Endothelial cell of umbilical vein (primary cell): ENCODE measurements around the gene CPA4. TPM values are rescaled to one million over a fixed set of nuclear protein-coding genes. Genes with fewer than 3 reads are reported as not detected.

Experiments used
- BruUV-seq: library from RNA; stranded (reverse); fragments of 400-500 nt; replicated peaks from 2 replicates; lab custom pipeline; 2021; lab: Mats Ljungman, UMichigan
- CTCF ChIA-PET: fragments of 300-600, 350-600 bp; sonication (Branson Sonifier 250); formaldehyde crosslinking; loops from one replicate; lab custom pipeline; 2021; ENCODE audit warnings: antibody characterized with exemption, inconsistent platforms; lab: Charles Lee
- POLR2A ChIA-PET: fragments of 300-600, 350-600 bp; sonication (Branson Sonifier 250); formaldehyde crosslinking; loops from one replicate; lab custom pipeline; 2021; ENCODE audit warnings: antibody characterized with exemption, inconsistent platforms; lab: Charles Lee
- DNase-seq: peaks from one replicate; pipeline ENCODE4 v3.0.0-alpha.2; 2011; ENCODE audit warnings: low read depth, low spot score
- FAIRE-seq: peaks from 2 replicates; lab custom pipeline; 2011; peaks lifted over from hg19 to GRCh38; lab: Jason Lieb, UNC
- H2AFZ ChIP-seq: 2 replicates; pipeline ENCODE4 v1.6.0; 2012; ENCODE audit warnings: low read depth, low read length, control low read depth, inconsistent platforms
- H3K27ac ChIP-seq: 2 replicates; pipeline ENCODE4 v1.5.1; 2011; ENCODE audit warnings: low read depth, mild to moderate bottlenecking, control low read depth, low read length, moderate library complexity; ENCODE audit not compliant: insufficient read depth
- H3K27me3 ChIP-seq, 2 experiments: 2 replicates each; pipeline versions ENCODE4 v1.6.0 to v1.6.1; 2011; ENCODE audit warnings: low read length in 2 of 2, mixed read lengths in 1 of 2; ENCODE audit not compliant: control insufficient read depth in 2 of 2, insufficient read depth in 2 of 2
- H3K36me3 ChIP-seq, 2 experiments: 2 replicates in 1 of 2; 3 replicates in 1 of 2; pipeline ENCODE4 v1.5.1; 2011; ENCODE audit warnings: low read length in 2 of 2, mild to moderate bottlenecking in 1 of 2, moderate library complexity in 1 of 2; ENCODE audit not compliant: control insufficient read depth in 2 of 2, insufficient read depth in 2 of 2; ENCODE audit errors: extremely low read depth in 1 of 2
- H3K4me1 ChIP-seq: 3 replicates; pipeline ENCODE4 v1.5.1; 2011; ENCODE audit warnings: mild to moderate bottlenecking, low read length; ENCODE audit not compliant: control insufficient read depth, insufficient read depth; ENCODE audit errors: extremely low read depth
- H3K4me2 ChIP-seq: 2 replicates; pipeline ENCODE4 v1.6.1; 2011; ENCODE audit warnings: low read length, control low read depth, mixed read lengths; ENCODE audit not compliant: insufficient read depth
- H3K4me3 ChIP-seq, 3 experiments: fragments of 200-600 bp in 1 of 3; sonication (generic), shearing (Covaris generic) in 1 of 3; replicated peaks in 1 of 3; 2 replicates each; pipeline ENCODE4 v1.5.1; 2011 to 2016; ENCODE audit warnings: control low read depth in 3 of 3, low read length in 3 of 3, mild to moderate bottlenecking in 2 of 3, inconsistent platforms in 1 of 3, low read depth in 1 of 3, moderate library complexity in 1 of 3; ENCODE audit not compliant: insufficient read depth in 1 of 3
- H3K79me2 ChIP-seq: 2 replicates; pipeline ENCODE4 v1.6.0; 2012; ENCODE audit warnings: low read length, inconsistent platforms; ENCODE audit not compliant: control insufficient read depth, insufficient read depth
- H3K9ac ChIP-seq: replicated peaks from 2 replicates; pipeline ENCODE3; 2011; ENCODE audit warnings: low read length, control low read depth; ENCODE audit not compliant: insufficient read depth; ENCODE audit errors: extremely low read depth
- H3K9me1 ChIP-seq: replicated peaks from 3 replicates; pipeline ENCODE4 v1.6.0; 2011; ENCODE audit warnings: mild to moderate bottlenecking, low read length; ENCODE audit not compliant: control insufficient read depth, insufficient read depth; ENCODE audit errors: extremely low read depth
- H3K9me3 ChIP-seq: replicated peaks from 2 replicates; pipeline ENCODE4 v1.5.1; 2012; ENCODE audit warnings: low read length, inconsistent platforms; ENCODE audit not compliant: control insufficient read depth, insufficient read depth
- H4K20me1 ChIP-seq: replicated peaks from 2 replicates; pipeline ENCODE3; 2011; ENCODE audit warnings: mild to moderate bottlenecking, low read length; ENCODE audit not compliant: control insufficient read depth, insufficient read depth; ENCODE audit errors: extremely low read depth
- EZH2 ChIP-seq: IDR thresholded peaks from 2 replicates; pipeline ENCODE4 v1.6.1; 2012; ENCODE audit warnings: borderline replicate concordance, low read depth, mild to moderate bottlenecking, moderate library complexity, low read length, inconsistent platforms; ENCODE audit not compliant: severe bottlenecking
- FOS ChIP-seq: IDR thresholded peaks from 2 replicates; pipeline ENCODE4 v1.6.1; 2011; ENCODE audit warnings: mild to moderate bottlenecking, low read length, moderate library complexity, borderline replicate concordance; ENCODE audit not compliant: insufficient read depth
- GATA2 ChIP-seq: IDR thresholded peaks from 2 replicates; pipeline ENCODE4 v1.7.0; 2011; ENCODE audit warnings: low read depth, mild to moderate bottlenecking, moderate library complexity, mixed read lengths, low read length; ENCODE audit not compliant: insufficient read length, insufficient read depth
- JUN ChIP-seq: IDR thresholded peaks from 2 replicates; pipeline ENCODE4 v1.6.1; 2011; ENCODE audit warnings: borderline replicate concordance, low read depth; ENCODE audit not compliant: insufficient read length, insufficient read depth
- MYC ChIP-seq: IDR thresholded peaks from one replicate; pipeline ENCODE4 v1.6.1; 2011; ENCODE audit warnings: mild to moderate bottlenecking, low read depth, low read length
- POLR2A ChIP-seq: IDR thresholded peaks from 2 replicates; pipeline ENCODE4 v1.6.1; 2012; ENCODE audit warnings: low read depth, mild to moderate bottlenecking, control low read depth, low read length
- POLR2AphosphoS5 ChIP-seq: IDR thresholded peaks from 2 replicates; pipeline ENCODE4 v1.6.1; 2012; ENCODE audit warnings: low read depth, mild to moderate bottlenecking, control low read depth, low read length, moderate library complexity; ENCODE audit not compliant: insufficient read depth
- dilution Hi-C: fragments of 300-500 bp; cut with MboI; formaldehyde crosslinking; loops from one replicate; pipeline ENCODE4 v1.15.0; 2019; ENCODE audit warnings: low sequenced_read_pairs; ENCODE audit not compliant: extremely low pct_ligation_motif_present
- intact Hi-C: fragments of 100-400 bp; cut with micrococcal nuclease; formaldehyde crosslinking; loops from one replicate; pipeline ENCODE4 v1.10.0; 2022
- polyA plus RNA-seq, 4 experiments: library from polyadenylated mRNA; depleted of rRNA in 3 of 4; stranded (reverse) in 3 of 4; unstranded in 1 of 4; fragments of >200 nt; gene quantifications; 2 replicates each; pipeline versions ENCODE4 v1.2.1 to v1.2.3, GENCODE V29; 2011 to 2012; ENCODE audit warnings: missing spikeins in 1 of 4
- total RNA-seq: library from RNA; stranded (reverse); gene quantifications from 2 replicates; pipeline ENCODE4 v1.2.3, GENCODE V29; 2021
- TF ChIP-seq, protein P1 (sequence below), 2 donors: IDR thresholded peaks; 1 replicate in 1 of 2; 2 replicates in 1 of 2; pipeline ENCODE4 v1.5.1; 2011; ENCODE audit warnings: low read length in 2 of 2, mild to moderate bottlenecking in 2 of 2, moderate library complexity in 2 of 2, control low read depth in 1 of 2, inconsistent platforms in 1 of 2, low read depth in 1 of 2; ENCODE audit not compliant: insufficient read depth in 1 of 2; ENCODE audit errors: extremely low read depth in 1 of 2
- TF ChIP-seq, protein P2 (sequence below): IDR thresholded peaks from 2 replicates; pipeline ENCODE4 v1.6.1; 2011; ENCODE audit not compliant: insufficient read depth, insufficient read length

The CPA4 gene
- total and polyA plus RNA-seq, 2 donors (not counting 3 experiments of a cell fraction or from before 2014, with no cell fraction given): 0.36 TPM; not detected in 1

DNA sequence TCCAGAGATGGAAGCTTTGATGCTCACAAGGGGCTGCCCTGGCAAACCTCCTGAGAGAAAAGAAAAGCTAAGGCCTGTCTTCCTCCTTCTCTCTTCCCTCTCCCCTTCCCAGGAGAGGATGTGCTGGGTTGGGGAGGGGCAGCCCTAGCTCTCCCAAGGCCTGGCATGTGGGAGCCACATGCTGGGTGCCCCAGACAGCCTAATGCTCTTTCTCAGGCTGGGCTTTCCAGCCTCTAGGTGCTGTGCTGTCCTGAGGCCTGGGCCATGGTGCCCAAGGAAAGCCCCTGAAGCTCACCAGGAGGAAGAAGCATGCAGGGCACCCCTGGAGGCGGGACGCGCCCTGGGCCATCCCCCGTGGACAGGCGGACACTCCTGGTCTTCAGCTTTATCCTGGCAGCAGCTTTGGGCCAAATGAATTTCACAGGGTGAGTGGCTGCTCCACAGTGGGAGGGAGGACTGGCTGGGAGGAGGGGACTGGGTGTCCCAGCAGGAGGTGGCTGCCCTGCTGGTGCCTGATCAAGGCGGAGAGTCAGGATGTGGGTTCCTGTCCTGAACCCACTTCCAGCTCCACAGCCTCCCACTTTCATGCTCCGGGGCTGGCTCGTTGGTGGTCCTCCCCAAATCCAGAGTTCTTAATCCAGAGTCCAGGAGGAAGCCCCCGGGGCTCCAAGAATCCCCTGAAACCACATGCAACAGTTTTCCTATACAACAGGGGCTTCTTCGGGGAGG lies 53.4 kb downstream of the CPA4 start:
- DNase-seq (no peak), FAIRE-seq (no peak)
- dilution Hi-C loops (no loop called here), intact Hi-C loops (no loop called here)
- Histone ChIP-seq H3K9ac (no peak overlapping the region), H3K9me1 (no peaks in the 10 kb centered on the region), H4K20me1 (no peaks in the 10 kb centered on the region), H2AFZ (no peak overlapping the region), H3K27me3 (peaks cover 0 to 3% of the 10 kb centered on the region in 2 experiments), H3K27ac (no peak overlapping the region), H3K4me1 (no peaks in the 10 kb centered on the region), H3K4me2 (no peak overlapping the region), H3K9me3 (no peaks in the 10 kb centered on the region), H3K79me2 (no peaks in the 10 kb centered on the region), H3K36me3 (no peaks in the 10 kb centered on the region), H3K4me3 (no peak overlapping the region)
- ChIA-PET CTCF (no interaction called here), POLR2A (no interaction called here)
- TF ChIP-seq FOS: no peak
- BruUV-seq: no TSS peak

DNA sequence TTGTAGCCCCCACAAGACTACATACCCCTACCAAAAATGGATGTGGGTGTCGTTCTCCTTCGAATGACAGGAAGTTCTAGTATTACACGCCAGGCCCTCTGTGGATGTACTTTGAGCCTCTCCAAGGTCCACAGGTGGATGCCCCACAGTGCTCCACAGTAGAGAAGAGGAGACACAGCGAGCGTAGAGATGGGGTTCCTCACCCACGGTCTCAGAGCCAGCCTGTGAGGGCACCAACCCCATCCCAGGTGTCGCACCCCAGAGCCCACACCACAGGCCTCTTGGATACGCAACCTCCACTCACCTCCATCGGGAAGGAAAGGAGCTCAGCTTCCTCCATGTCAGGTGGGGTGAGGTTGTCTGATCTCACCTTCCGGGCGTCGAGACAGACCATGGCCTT lies 54.0 kb downstream of the CPA4 start:
- FAIRE-seq: no peak
- no peak overlapping the region for H3K4me2 ChIP-seq
- CTCF ChIA-PET: no interaction called here
- no peak overlapping the region for H3K27ac ChIP-seq
- no peaks in the 10 kb centered on the region for H3K36me3 ChIP-seq
- H3K9me3 ChIP-seq: no peaks in the 10 kb centered on the region
- H4K20me1 ChIP-seq: no peaks in the 10 kb centered on the region
- POLR2A ChIA-PET: no interaction called here
- H3K27me3 ChIP-seq: peaks cover 0 to 3% of the 10 kb centered on the region in 2 experiments
- no peaks in the 10 kb centered on the region for H3K79me2 ChIP-seq
- BruUV-seq: no TSS peak
- TF ChIP-seq FOS: no peak
- no peak for TF ChIP-seq POLR2A
- no peak for TF ChIP-seq EZH2
- TF ChIP-seq, protein P1, sequence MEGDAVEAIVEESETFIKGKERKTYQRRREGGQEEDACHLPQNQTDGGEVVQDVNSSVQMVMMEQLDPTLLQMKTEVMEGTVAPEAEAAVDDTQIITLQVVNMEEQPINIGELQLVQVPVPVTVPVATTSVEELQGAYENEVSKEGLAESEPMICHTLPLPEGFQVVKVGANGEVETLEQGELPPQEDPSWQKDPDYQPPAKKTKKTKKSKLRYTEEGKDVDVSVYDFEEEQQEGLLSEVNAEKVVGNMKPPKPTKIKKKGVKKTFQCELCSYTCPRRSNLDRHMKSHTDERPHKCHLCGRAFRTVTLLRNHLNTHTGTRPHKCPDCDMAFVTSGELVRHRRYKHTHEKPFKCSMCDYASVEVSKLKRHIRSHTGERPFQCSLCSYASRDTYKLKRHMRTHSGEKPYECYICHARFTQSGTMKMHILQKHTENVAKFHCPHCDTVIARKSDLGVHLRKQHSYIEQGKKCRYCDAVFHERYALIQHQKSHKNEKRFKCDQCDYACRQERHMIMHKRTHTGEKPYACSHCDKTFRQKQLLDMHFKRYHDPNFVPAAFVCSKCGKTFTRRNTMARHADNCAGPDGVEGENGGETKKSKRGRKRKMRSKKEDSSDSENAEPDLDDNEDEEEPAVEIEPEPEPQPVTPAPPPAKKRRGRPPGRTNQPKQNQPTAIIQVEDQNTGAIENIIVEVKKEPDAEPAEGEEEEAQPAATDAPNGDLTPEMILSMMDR (IDR thresholded peaks at IDR 0.05; ENCODE audit: extremely low read depth in 1 of 2, insufficient read depth in 1 of 2, low read depth in 1 of 2, low read length in 2 of 2): no peak
- TF ChIP-seq, protein P2, sequence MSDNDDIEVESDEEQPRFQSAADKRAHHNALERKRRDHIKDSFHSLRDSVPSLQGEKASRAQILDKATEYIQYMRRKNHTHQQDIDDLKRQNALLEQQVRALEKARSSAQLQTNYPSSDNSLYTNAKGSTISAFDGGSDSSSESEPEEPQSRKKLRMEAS: no peak
- no peak for TF ChIP-seq MYC
- no peak for TF ChIP-seq POLR2AphosphoS5
- TF ChIP-seq GATA2: no peak
- no peak for TF ChIP-seq JUN
- H3K4me3 ChIP-seq: no peak overlapping the region
- DNase-seq: no peak
- intact Hi-C loops: no loop called here
- dilution Hi-C loops: no loop called here
- H3K9me1 ChIP-seq: no peaks in the 10 kb centered on the region
- H3K4me1 ChIP-seq: no peaks in the 10 kb centered on the region
- no peak overlapping the region for H2AFZ ChIP-seq
- H3K9ac ChIP-seq: no peak overlapping the region
